ENCODE data around the gene STRN4. TPM values are rescaled to one million over a fixed set of nuclear protein-coding genes. Genes with fewer than 3 reads are reported as not detected.
A peak's percentile ranks its signal among the peaks of the same experiment; 100 is the strongest.

The STRN4 gene, protein sequence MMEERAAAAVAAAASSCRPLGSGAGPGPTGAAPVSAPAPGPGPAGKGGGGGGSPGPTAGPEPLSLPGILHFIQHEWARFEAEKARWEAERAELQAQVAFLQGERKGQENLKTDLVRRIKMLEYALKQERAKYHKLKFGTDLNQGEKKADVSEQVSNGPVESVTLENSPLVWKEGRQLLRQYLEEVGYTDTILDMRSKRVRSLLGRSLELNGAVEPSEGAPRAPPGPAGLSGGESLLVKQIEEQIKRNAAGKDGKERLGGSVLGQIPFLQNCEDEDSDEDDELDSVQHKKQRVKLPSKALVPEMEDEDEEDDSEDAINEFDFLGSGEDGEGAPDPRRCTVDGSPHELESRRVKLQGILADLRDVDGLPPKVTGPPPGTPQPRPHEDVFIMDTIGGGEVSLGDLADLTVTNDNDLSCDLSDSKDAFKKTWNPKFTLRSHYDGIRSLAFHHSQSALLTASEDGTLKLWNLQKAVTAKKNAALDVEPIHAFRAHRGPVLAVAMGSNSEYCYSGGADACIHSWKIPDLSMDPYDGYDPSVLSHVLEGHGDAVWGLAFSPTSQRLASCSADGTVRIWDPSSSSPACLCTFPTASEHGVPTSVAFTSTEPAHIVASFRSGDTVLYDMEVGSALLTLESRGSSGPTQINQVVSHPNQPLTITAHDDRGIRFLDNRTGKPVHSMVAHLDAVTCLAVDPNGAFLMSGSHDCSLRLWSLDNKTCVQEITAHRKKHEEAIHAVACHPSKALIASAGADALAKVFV
- polyA plus RNA-seq (2012; ENCODE audit: insufficient read depth, insufficient read length, low read depth), result 237 TPM

DNA sequence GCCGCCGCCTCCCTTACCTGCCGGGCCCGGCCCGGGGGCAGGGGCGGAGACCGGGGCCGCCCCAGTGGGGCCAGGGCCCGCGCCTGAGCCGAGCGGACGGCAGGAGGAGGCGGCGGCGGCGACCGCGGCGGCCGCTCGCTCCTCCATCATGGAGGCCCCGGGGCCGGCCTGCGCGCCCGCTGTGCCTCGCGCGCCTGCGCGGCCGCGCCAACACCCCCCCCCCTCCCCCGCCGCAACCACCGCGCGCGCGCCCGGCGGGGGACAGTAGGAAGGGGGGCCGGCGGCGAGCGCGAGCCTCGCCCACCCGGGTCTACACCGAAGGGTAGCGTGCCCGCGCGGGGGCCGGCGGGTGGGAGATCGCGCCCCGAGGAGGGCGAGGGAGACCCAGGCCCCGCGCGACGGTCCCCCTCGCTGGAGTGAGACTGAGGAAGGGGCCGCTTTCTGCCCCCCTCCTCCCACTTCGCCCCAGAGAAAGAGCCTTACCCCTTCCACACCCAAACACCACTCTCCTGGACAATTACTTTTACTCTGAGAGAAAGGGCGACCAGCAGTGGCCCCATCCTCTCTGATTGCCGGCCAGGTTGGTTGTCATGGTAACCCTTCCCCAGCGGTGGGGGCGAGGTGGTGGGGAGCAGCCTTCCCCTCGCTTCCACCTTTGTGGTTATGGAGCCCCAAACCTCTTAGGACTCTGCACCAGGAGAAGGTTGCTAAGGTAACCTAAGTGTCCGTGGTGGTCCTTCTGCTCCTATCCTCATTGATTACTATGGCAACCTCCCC, at the start of gene STRN4:
STRN4 (minus strand) TSS at position 170 of the 777 bp plus-strand sequence; CDS start at position 150, 20 bp downstream.
- peaks cover 4% of the 10 kb centered on the region for H3K4me1 ChIP-seq
- peak within 1 kb of the TSS; percentile 96 for H3K4me3 ChIP-seq (ENCODE audit: low read depth, low read length)
- DNase-seq, result peak; percentile 71
- peaks cover 24% of the 10 kb centered on the region for H3K36me3 ChIP-seq
- H3K9me3 ChIP-seq, result no peaks in the 10 kb centered on the region
- TF ChIP-seq, protein P1, sequence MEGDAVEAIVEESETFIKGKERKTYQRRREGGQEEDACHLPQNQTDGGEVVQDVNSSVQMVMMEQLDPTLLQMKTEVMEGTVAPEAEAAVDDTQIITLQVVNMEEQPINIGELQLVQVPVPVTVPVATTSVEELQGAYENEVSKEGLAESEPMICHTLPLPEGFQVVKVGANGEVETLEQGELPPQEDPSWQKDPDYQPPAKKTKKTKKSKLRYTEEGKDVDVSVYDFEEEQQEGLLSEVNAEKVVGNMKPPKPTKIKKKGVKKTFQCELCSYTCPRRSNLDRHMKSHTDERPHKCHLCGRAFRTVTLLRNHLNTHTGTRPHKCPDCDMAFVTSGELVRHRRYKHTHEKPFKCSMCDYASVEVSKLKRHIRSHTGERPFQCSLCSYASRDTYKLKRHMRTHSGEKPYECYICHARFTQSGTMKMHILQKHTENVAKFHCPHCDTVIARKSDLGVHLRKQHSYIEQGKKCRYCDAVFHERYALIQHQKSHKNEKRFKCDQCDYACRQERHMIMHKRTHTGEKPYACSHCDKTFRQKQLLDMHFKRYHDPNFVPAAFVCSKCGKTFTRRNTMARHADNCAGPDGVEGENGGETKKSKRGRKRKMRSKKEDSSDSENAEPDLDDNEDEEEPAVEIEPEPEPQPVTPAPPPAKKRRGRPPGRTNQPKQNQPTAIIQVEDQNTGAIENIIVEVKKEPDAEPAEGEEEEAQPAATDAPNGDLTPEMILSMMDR (IDR thresholded peaks at IDR 0.05; ENCODE audit: low read depth, low read length), result no peak
- H3K27me3 ChIP-seq, result no peaks in the 10 kb centered on the region

DNA sequence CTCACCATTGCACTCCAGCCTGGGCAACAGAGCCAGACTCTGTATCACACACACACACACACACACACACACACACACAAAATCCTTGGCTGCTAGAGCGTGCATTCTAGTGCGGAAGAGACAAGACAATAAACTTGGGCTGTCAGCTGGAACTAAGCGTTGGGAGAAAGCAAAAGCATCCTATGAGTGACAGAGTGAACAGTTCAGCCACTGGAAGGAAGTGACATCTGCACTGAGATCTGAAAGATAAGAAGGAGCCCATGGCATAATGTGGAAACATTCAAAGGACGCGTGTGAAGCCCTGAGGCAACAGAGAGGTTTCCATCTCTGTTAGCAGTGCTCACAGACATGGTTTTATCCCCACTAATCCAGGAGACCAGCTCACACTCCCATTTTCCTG, 45.7 kb upstream of the STRN4 start:
- peak; percentile 46 for DNase-seq

DNA sequence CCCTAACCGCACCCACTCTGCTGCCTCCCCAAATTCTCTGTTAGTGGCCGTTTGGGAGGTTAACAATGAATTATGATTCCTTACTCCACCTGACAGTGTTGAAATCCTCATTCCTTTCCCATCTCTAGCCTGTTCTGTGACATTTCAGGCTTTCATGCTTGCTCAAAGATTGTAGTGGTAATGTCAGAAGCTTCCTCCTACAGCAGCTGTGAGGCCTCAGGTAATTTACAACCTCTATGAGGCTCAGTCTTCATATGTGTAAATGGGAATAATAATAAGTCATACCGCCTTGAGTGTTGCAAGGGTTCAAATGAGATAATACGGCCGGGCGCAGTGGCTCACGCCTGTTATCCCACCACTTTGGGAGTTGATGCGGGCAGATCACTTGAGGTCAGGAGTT, 43.1 kb upstream of the STRN4 start:
- TF ChIP-seq, protein P1 (IDR thresholded peaks at IDR 0.05; ENCODE audit: low read depth, low read length), result no peak
- Histone ChIP-seq H3K4me1 (peaks cover 3% of the 10 kb centered on the region; the same call in 1 of the 2 replicates), H3K27me3 (no peaks in the 10 kb centered on the region), H3K36me3 (peaks cover 24% of the 10 kb centered on the region), H3K4me3 (ENCODE audit: low read depth, low read length) (no peak overlapping the region), H3K9me3 (no peaks in the 10 kb centered on the region)
- no peak for DNase-seq

More for the DNA sequence above, 45.7 kb upstream of the STRN4 start:
- TF ChIP-seq, protein P1 (IDR thresholded peaks at IDR 0.05; ENCODE audit: low read depth, low read length), result no peak
- Histone ChIP-seq H3K4me3 (ENCODE audit: low read depth, low read length) (no peak overlapping the region), H3K36me3 (peaks cover 7% of the 10 kb centered on the region; the same call in 1 of the 2 replicates), H3K4me1 (peaks cover 6% of the 10 kb centered on the region), H3K27me3 (no peaks in the 10 kb centered on the region), H3K9me3 (no peaks in the 10 kb centered on the region)

DNA sequence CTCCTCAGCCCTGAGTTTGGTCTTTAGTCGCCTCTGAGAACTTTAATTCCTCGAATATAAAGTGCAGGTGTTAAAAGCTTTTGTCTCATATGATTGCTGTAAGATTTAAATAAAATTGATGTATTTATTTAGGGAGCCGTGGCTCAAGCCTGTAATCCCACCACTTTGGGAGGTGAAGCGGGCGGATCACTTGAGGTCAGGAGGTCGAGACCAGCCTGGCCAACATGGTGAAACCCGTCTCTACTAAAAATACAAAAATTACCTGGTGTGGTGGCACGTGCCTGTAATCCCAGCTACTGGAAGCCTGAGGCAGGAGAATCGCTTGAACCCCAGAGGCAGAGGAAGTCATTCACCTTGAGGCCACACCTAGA, 42.7 kb upstream of the STRN4 start:
- Histone ChIP-seq H3K27me3 (no peaks in the 10 kb centered on the region), H3K4me3 (ENCODE audit: low read depth, low read length) (no peak overlapping the region), H3K36me3 (peaks cover 28% of the 10 kb centered on the region), H3K9me3 (no peaks in the 10 kb centered on the region), H3K4me1 (peaks cover 3% of the 10 kb centered on the region)
- TF ChIP-seq, protein P1 (IDR thresholded peaks at IDR 0.05; ENCODE audit: low read depth, low read length), result no peak
- DNase-seq, result no peak

DNA sequence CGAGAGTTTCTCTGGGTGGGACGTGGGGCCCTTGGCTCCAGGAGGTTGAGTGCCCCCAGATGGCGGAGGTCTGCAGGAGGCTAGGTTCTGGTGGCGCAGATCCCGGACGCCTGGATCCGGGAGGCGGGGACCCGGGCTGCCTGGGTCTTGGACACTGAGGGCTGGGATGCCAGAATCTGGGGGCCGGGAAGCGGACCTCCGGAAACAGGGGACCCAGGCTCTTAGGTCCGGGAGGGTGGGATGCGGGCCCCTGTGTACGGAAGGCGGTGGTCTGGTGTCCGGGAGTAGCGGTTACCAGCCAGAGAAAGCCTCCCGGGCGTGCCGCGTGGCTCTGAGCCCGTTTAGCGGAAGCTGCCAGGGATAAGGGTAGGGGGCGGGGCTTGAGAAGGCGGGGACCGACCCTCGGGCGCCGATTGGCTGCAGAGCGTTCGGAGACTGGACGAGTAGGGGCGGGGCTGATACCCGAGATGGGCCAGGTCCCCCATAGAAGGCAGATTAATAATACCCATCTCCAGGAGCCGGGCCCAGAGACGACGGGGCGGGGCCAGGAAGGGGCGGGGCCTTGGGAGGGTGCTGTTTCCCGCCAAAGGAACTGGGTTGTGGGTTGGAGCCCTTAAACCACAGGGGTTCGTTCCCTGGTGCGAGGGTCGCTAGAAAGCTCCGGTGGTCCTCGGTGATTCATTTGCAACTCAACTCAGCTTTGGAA, 42.2 kb upstream of the STRN4 start, which contains the start of gene SLC1A5:
SLC1A5 (minus strand) TSS at position 333 of the 706 bp plus-strand sequence. CDS start 629 bp downstream, outside the sequence.
- Histone ChIP-seq H3K9me3 (no peaks in the 10 kb centered on the region), H3K27me3 (no peaks in the 10 kb centered on the region), H3K4me3 (ENCODE audit: low read depth, low read length) (peak within 1 kb of the TSS; percentile 100), H3K36me3 (peaks cover 34% of the 10 kb centered on the region), H3K4me1 (peaks cover 3% of the 10 kb centered on the region)
- TF ChIP-seq, protein P1 (IDR thresholded peaks at IDR 0.05; ENCODE audit: low read depth, low read length), result peak; percentile 13; the same call in 1 of the 2 replicates
- DNase-seq, result peak; percentile 100

All from BE2C (cell line).